NCI-H1436 treated with DMSO at 0.1 percent for 48 hours (cell line): Measurements from ENCODE around the gene B3GAT3.
"Not testable (repeated sequence)": the region's sequence is repeated elsewhere in the genome, so short reads cannot be mapped to it uniquely, and the experiment has no call there.

Source experiments
- DNase-seq: peaks from one replicate; lab custom pipeline; 2025; lab: John Stamatoyannopoulos, UW

The B3GAT3 gene

GRCh38 chr11:62603776-62604299, 17.9 kb downstream of the B3GAT3 start:
- no peak for DNase-seq

GRCh38 chr11:62603072-62603408, 18.7 kb downstream of the B3GAT3 start:
- no peak for DNase-seq

- DNase-seq: no peak
Observed at GRCh38 chr11:62602141-62603071, 19.4 kb downstream of the B3GAT3 start.

- DNase-seq: peak; percentile 88
Observed at GRCh38 chr11:62601372-62602140, 20.2 kb downstream of the B3GAT3 start, which contains the start of gene MTA2. Gene MTA2 (minus strand): TSS chr11:62601865. CDS start chr11:62601450, 415 bp downstream.

GRCh38 chr11:62601122-62601371, 20.7 kb downstream of the B3GAT3 start:
- DNase-seq: no peak

GRCh38 chr11:62600367-62601121, 21.2 kb downstream of the B3GAT3 start:
- DNase-seq: no peak

GRCh38 chr11:62599901-62600300, 21.9 kb downstream of the B3GAT3 start:
- DNase-seq: no peak

- DNase-seq: peak; percentile 97
Observed at GRCh38 chr11:62599069-62599696, 22.6 kb downstream of the B3GAT3 start.

- DNase-seq: no peak
Observed at GRCh38 chr11:62595124-62595523, 26.7 kb downstream of the B3GAT3 start.

- no peak for DNase-seq
Observed at GRCh38 chr11:62593434-62594044, 28.2 kb downstream of the B3GAT3 start.

GRCh38 chr11:62592989-62593421, 28.8 kb downstream of the B3GAT3 start:
- no peak for DNase-seq

- DNase-seq: no peak
Observed at GRCh38 chr11:62592146-62592815, 29.5 kb downstream of the B3GAT3 start.

GRCh38 chr11:62591448-62592145, 30.2 kb downstream of the B3GAT3 start, which contains the start of gene TUT1:
Gene TUT1 (minus strand): TSS chr11:62591523. CDS start chr11:62591485, 38 bp downstream.
- DNase-seq: peak; percentile 99

GRCh38 chr11:62588966-62589637, 32.7 kb downstream of the B3GAT3 start:
- DNase-seq: no peak

- not testable (repeated sequence) for DNase-seq
Observed at GRCh38 chr11:62585356-62585755, 36.4 kb downstream of the B3GAT3 start.

- DNase-seq: not testable (repeated sequence)
Observed at GRCh38 chr11:62581735-62582134, 40.1 kb downstream of the B3GAT3 start.

GRCh38 chr11:62580959-62581715, 40.6 kb downstream of the B3GAT3 start:
- DNase-seq: no peak

GRCh38 chr11:62579252-62579651, 42.5 kb downstream of the B3GAT3 start:
- DNase-seq: no peak

- no peak for DNase-seq
Observed at GRCh38 chr11:62578541-62578940, 43.2 kb downstream of the B3GAT3 start.
